H9 (cell line): Measurements from ENCODE around the gene ATP8A2. TPM values are rescaled to one million over a fixed set of nuclear protein-coding genes. Genes with fewer than 3 reads are reported as not detected.

ENCODE experiments used
- DNase-seq: peaks from one replicate; pipeline ENCODE4 v3.0.0-alpha.2; 2017
- H2AFZ ChIP-seq: one replicate; pipeline ENCODE4 v1.6.1; 2013; ENCODE audit warnings: mild to moderate bottlenecking, low read length, control low read depth, moderate library complexity
- H2AK5ac ChIP-seq: 2 replicates; pipeline ENCODE4 v1.6.1; 2013; ENCODE audit warnings: low read length, control low read depth, mixed read lengths; ENCODE audit not compliant: insufficient read length
- H2BK120ac ChIP-seq: one replicate; pipeline ENCODE4 v1.6.1; 2013; ENCODE audit warnings: low read depth, mild to moderate bottlenecking, low read length, control low read depth, inconsistent platforms; ENCODE audit not compliant: poor library complexity, severe bottlenecking
- H2BK12ac ChIP-seq: 2 replicates; pipeline ENCODE4 v1.6.1; 2013; ENCODE audit warnings: low read length, control low read depth, mixed read lengths, low read depth; ENCODE audit not compliant: insufficient read length
- H2BK15ac ChIP-seq: 2 replicates; pipeline ENCODE4 v1.6.1; 2013; ENCODE audit warnings: low read depth, low read length, control low read depth
- H2BK20ac ChIP-seq: one replicate; pipeline ENCODE4 v1.6.1; 2013; ENCODE audit warnings: low read depth, mild to moderate bottlenecking, low read length, control low read depth, inconsistent platforms; ENCODE audit not compliant: poor library complexity, severe bottlenecking
- H2BK5ac ChIP-seq: 2 replicates; pipeline ENCODE4 v1.6.1; 2013; ENCODE audit warnings: low read length, control low read depth, mixed read lengths; ENCODE audit not compliant: insufficient read length
- H3K14ac ChIP-seq: 2 replicates; pipeline ENCODE4 v1.6.1; 2013; ENCODE audit warnings: low read length, control low read depth; ENCODE audit not compliant: insufficient read depth
- H3K18ac ChIP-seq: 2 replicates; pipeline ENCODE4 v1.6.1; 2013; ENCODE audit warnings: low read depth, mild to moderate bottlenecking, mixed read lengths, low read length, control low read depth; ENCODE audit not compliant: insufficient read length
- H3K23ac ChIP-seq: 2 replicates; pipeline ENCODE4 v1.6.1; 2013; ENCODE audit warnings: low read length, control low read depth, mixed read lengths, low read depth; ENCODE audit not compliant: insufficient read length
- H3K23me2 ChIP-seq: 2 replicates; pipeline ENCODE4 v1.6.1; 2013; ENCODE audit warnings: low read depth, mild to moderate bottlenecking, mixed read lengths, low read length, control low read depth; ENCODE audit not compliant: insufficient read length, poor library complexity, severe bottlenecking
- H3K27ac ChIP-seq: 2 replicates; pipeline ENCODE4 v1.5.1; 2013; ENCODE audit warnings: low read length, control low read depth, mixed read lengths, low read depth; ENCODE audit not compliant: insufficient read length
- H3K27me3 ChIP-seq: 2 replicates; pipeline ENCODE4 v1.6.1; 2013; ENCODE audit warnings: low read length, control low read depth, inconsistent platforms; ENCODE audit not compliant: insufficient read depth
- H3K4ac ChIP-seq: 2 replicates; pipeline ENCODE4 v1.6.1; 2013; ENCODE audit warnings: low read depth, mild to moderate bottlenecking, control low read depth, inconsistent platforms, low read length, moderate library complexity
- H3K4me1 ChIP-seq: 2 replicates; pipeline ENCODE4 v1.6.1; 2013; ENCODE audit warnings: low read length, control low read depth, inconsistent platforms; ENCODE audit not compliant: insufficient read depth
- H3K4me2 ChIP-seq: 2 replicates; pipeline ENCODE4 v1.6.1; 2013; ENCODE audit warnings: low read length, control low read depth, mixed read lengths; ENCODE audit not compliant: insufficient read length, insufficient read depth
- H3K56ac ChIP-seq: 2 replicates; pipeline ENCODE4 v1.6.1; 2013; ENCODE audit warnings: low read depth, mild to moderate bottlenecking, mixed read lengths, low read length, control low read depth; ENCODE audit not compliant: insufficient read length
- H3K79me1 ChIP-seq: 2 replicates; pipeline ENCODE4 v1.6.1; 2013; ENCODE audit warnings: low read depth, mild to moderate bottlenecking, moderate library complexity, low read length, control low read depth, inconsistent platforms; ENCODE audit not compliant: insufficient read depth, poor library complexity, severe bottlenecking
- H3K79me2 ChIP-seq: 2 replicates; pipeline ENCODE4 v1.6.1; 2013; ENCODE audit warnings: low read length, control low read depth, inconsistent platforms; ENCODE audit not compliant: insufficient read depth
- H3K9ac ChIP-seq: 2 replicates; pipeline ENCODE4 v1.6.1; 2013; ENCODE audit warnings: low read length, control low read depth, mixed read lengths; ENCODE audit not compliant: insufficient read length; ENCODE audit errors: extremely low read depth
- H3K9me3 ChIP-seq: one replicate; pipeline ENCODE4 v1.6.1; 2013; ENCODE audit warnings: low read depth, low read length, inconsistent platforms; ENCODE audit not compliant: control insufficient read depth
- H3T11ph ChIP-seq: one replicate; pipeline ENCODE4 v1.6.1; 2013; ENCODE audit warnings: mild to moderate bottlenecking, low read length, control low read depth, inconsistent platforms
- H4K20me1 ChIP-seq: one replicate; pipeline ENCODE4 v1.6.1; 2013; ENCODE audit not compliant: control insufficient read depth, insufficient read length, insufficient read depth
- H4K5ac ChIP-seq: 2 replicates; pipeline ENCODE4 v1.6.1; 2013; ENCODE audit warnings: low read depth, mild to moderate bottlenecking, mixed read lengths, low read length, control low read depth; ENCODE audit not compliant: insufficient read length
- H4K8ac ChIP-seq: replicated peaks from 2 replicates; pipeline ENCODE4 v1.6.1; 2013; ENCODE audit warnings: low read length, control low read depth, mixed read lengths, low read depth; ENCODE audit not compliant: insufficient read length
- H4K91ac ChIP-seq: 2 replicates; pipeline ENCODE4 v1.6.1; 2013; ENCODE audit warnings: low read depth, mild to moderate bottlenecking, moderate library complexity, mixed read lengths, low read length, control low read depth; ENCODE audit not compliant: insufficient read length
- H3K27ac Mint-ChIP-seq, 3 experiments: 2 replicates in 2 of 3; 3 replicates in 1 of 3; pipeline ENCODE4 v1.8.0; 2020 to 2021; ENCODE audit warnings: mixed read lengths in 3 of 3, mild to moderate bottlenecking in 1 of 3, moderate library complexity in 1 of 3
- H3K27me3 Mint-ChIP-seq: 2 replicates; pipeline ENCODE4 v1.8.0; 2021; ENCODE audit warnings: low read depth, mild to moderate bottlenecking, moderate library complexity, mixed read lengths
- H3K36me3 Mint-ChIP-seq, 3 experiments: 2 replicates in 2 of 3; 3 replicates in 1 of 3; pipeline ENCODE4 v1.8.0; 2020 to 2021; ENCODE audit warnings: low read depth in 3 of 3, mixed read lengths in 3 of 3; ENCODE audit not compliant: insufficient read depth in 1 of 3
- H3K4me1 Mint-ChIP-seq, 2 experiments: 2 replicates each; pipeline ENCODE4 v1.8.0; 2020; ENCODE audit warnings: mixed read lengths in 2 of 2
- H3K4me3 Mint-ChIP-seq, 2 experiments: 2 replicates in 1 of 2; 3 replicates in 1 of 2; pipeline ENCODE4 v1.8.0; 2020 to 2021; ENCODE audit warnings: mild to moderate bottlenecking in 2 of 2, mixed read lengths in 2 of 2, moderate library complexity in 1 of 2
- H3K9me3 Mint-ChIP-seq, 2 experiments: 2 replicates in 1 of 2; 3 replicates in 1 of 2; pipeline ENCODE4 v1.8.0; 2020; ENCODE audit warnings: mild to moderate bottlenecking in 2 of 2, mixed read lengths in 2 of 2, moderate library complexity in 1 of 2
- WGBS: extraction: QIAGEN DNeasy Blood & Tissue Kit; methylation state at CpG from one replicate; pipeline ENCODE4 v1.1.7; 2013; ENCODE audit warnings: missing lambda C conversion rate, low lambda C conversion rate, mixed read lengths; ENCODE audit not compliant: insufficient read length; ENCODE audit errors: extremely low coverage; 5-methylcytosine and 5-hydroxymethylcytosine counted together
- total RNA-seq: library from RNA; stranded (reverse); gene quantifications from 2 replicates; pipeline ENCODE4 v1.2.1, GENCODE V29; 2021
- TF ChIP-seq, protein P1 (sequence below): fragments of 200-600 bp; sonication (generic); conservative IDR thresholded peaks from 3 replicates; pipeline ENCODE4 v1.8.0; 2021; ENCODE audit warnings: antibody characterized with exemption, mild to moderate bottlenecking

ATP8A2 gene
- total RNA-seq, 1 experiment from 2014 or later = 18.2 TPM

- Histone ChIP-seq H4K91ac (no peak overlapping the region), H3K14ac (no peak overlapping the region), H2BK120ac (no peak overlapping the region), H3K23me2 (no peaks in the 10 kb centered on the region), H2BK12ac (no peak overlapping the region), H4K20me1 (no peaks in the 10 kb centered on the region), H3K18ac (no peak overlapping the region), H3K27ac (no peak overlapping the region), H3K23ac (no peak overlapping the region), H3K9me3 (no peaks in the 10 kb centered on the region), H3K79me1 (no peaks in the 10 kb centered on the region), H3K56ac (no peak overlapping the region), H4K8ac (no peak overlapping the region), H3K4me1 (no peaks in the 10 kb centered on the region), H3K4ac (no peak overlapping the region), H3K79me2 (no peaks in the 10 kb centered on the region), H4K5ac (no peak overlapping the region), H3K27me3 (no peaks in the 10 kb centered on the region), H3K9ac (no peak overlapping the region), H3K4me2 (no peak overlapping the region), H2BK20ac (no peak overlapping the region), H2BK15ac (no peak overlapping the region), H3T11ph (no peak overlapping the region), H2AFZ (no peak overlapping the region), H2AK5ac (no peak overlapping the region), H2BK5ac (no peak overlapping the region)
- H3K27ac Mint-ChIP-seq = no peak overlapping the region
- H3K4me3 Mint-ChIP-seq = no peak overlapping the region
- TF ChIP-seq, protein P1, sequence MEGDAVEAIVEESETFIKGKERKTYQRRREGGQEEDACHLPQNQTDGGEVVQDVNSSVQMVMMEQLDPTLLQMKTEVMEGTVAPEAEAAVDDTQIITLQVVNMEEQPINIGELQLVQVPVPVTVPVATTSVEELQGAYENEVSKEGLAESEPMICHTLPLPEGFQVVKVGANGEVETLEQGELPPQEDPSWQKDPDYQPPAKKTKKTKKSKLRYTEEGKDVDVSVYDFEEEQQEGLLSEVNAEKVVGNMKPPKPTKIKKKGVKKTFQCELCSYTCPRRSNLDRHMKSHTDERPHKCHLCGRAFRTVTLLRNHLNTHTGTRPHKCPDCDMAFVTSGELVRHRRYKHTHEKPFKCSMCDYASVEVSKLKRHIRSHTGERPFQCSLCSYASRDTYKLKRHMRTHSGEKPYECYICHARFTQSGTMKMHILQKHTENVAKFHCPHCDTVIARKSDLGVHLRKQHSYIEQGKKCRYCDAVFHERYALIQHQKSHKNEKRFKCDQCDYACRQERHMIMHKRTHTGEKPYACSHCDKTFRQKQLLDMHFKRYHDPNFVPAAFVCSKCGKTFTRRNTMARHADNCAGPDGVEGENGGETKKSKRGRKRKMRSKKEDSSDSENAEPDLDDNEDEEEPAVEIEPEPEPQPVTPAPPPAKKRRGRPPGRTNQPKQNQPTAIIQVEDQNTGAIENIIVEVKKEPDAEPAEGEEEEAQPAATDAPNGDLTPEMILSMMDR = no peak
- WGBS = no CpG with 5 or more reads among the region's 3 CpGs
- H3K4me1 Mint-ChIP-seq = peaks cover 6 to 7% of the 10 kb centered on the region in 2 experiments; a peak in 3 of 4 replicates
- no peaks in the 10 kb centered on the region for H3K36me3 Mint-ChIP-seq
- H3K9me3 Mint-ChIP-seq = no peaks in the 10 kb centered on the region; a peak in 1 of 5 replicates
- no peak for DNase-seq
- H3K27me3 Mint-ChIP-seq = no peaks in the 10 kb centered on the region
These were observed 428.7 kb downstream of the ATP8A2 start for GRCh38 chr13:25800523-25800922.
